ENCODE data around the gene AOAH.

AOAH gene

DNA sequence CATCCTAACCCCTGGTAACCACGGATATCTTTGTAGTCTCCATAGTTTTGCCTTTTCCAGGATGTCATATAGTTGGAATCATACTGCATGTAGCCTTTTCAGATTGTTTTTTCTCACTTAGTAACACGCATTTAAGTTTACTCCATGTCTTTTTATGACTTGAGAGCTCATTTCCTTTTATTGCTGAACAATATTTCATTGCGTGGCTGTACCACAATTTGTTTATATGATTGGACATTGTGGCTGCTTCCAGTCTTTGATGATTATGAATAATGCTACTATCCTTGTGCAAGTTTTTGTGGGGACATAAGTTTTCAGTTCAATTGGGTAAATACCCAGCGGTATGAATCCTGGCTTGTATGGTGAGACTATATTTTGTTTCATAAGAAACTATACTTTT is 60.8 kb downstream of the AOAH start:
- H3F3A ChIP-seq (ENCODE audit: insufficient read depth, low read length) = no peaks in the 10 kb centered on the region
- DNase-seq = no peak
- no peaks in the 10 kb centered on the region for H3K27me3 ChIP-seq (replicated peaks; ENCODE audit: insufficient read depth, low read length)
- H3K79me2 ChIP-seq (ENCODE audit: low read length) = no peaks in the 10 kb centered on the region
- no peak overlapping the region for H3K4me2 ChIP-seq (ENCODE audit: low read depth, low read length)
- TF ChIP-seq CTCF (IDR thresholded peaks at IDR 0.05; ENCODE audit: low read length) = no peak
- no peak for TF ChIP-seq EZH2 (optimal IDR thresholded peaks at IDR 0.05; ENCODE audit: low read depth, low read length)
- TF ChIP-seq EZH2phosphoT487 (IDR thresholded peaks at IDR 0.05; ENCODE audit: low read length) = no peak
- H3K9me2 ChIP-seq (replicated peaks; ENCODE audit: insufficient read depth, low read length) = no peaks in the 10 kb centered on the region
- H3K4me1 ChIP-seq (ENCODE audit: low read length) = no peaks in the 10 kb centered on the region
- no peak overlapping the region for H2AFZ ChIP-seq (ENCODE audit: low read length)
- H3K36me3 ChIP-seq (replicated peaks; ENCODE audit: insufficient read depth, low read length) = no peaks in the 10 kb centered on the region
- H4K20me1 ChIP-seq (ENCODE audit: insufficient read depth, low read length) = no peaks in the 10 kb centered on the region
- no peak overlapping the region for H3K9ac ChIP-seq (ENCODE audit: low read length)
- no peak overlapping the region for H3K27ac ChIP-seq (ENCODE audit: low read length)
- H3K4me3 ChIP-seq (ENCODE audit: low read length) = no peak overlapping the region
- H3K9me3 ChIP-seq (replicated peaks; ENCODE audit: insufficient read depth, low read length) = no peaks in the 10 kb centered on the region

GRCh38 chr7:36661135-36661840 is 63.0 kb downstream of the AOAH start:
- H3K27ac ChIP-seq (ENCODE audit: low read length) = no peak overlapping the region

GRCh38 chr7:36659638-36660341 is 64.5 kb downstream of the AOAH start:
- Histone ChIP-seq H3K4me1 (ENCODE audit: low read length) (no peaks in the 10 kb centered on the region), H3K79me2 (ENCODE audit: low read length) (no peaks in the 10 kb centered on the region), H3K36me3 (replicated peaks; ENCODE audit: insufficient read depth, low read length) (no peaks in the 10 kb centered on the region), H3K9me3 (replicated peaks; ENCODE audit: insufficient read depth, low read length) (no peaks in the 10 kb centered on the region), H2AFZ (ENCODE audit: low read length) (no peak overlapping the region), H3K4me3 (ENCODE audit: low read length) (no peak overlapping the region), H3K27ac (ENCODE audit: low read length) (no peak overlapping the region), H3F3A (ENCODE audit: insufficient read depth, low read length) (no peaks in the 10 kb centered on the region), H3K9ac (ENCODE audit: low read length) (no peak overlapping the region), H3K4me2 (ENCODE audit: low read depth, low read length) (no peak overlapping the region), H3K9me2 (replicated peaks; ENCODE audit: insufficient read depth, low read length) (no peaks in the 10 kb centered on the region), H3K27me3 (replicated peaks; ENCODE audit: insufficient read depth, low read length) (no peaks in the 10 kb centered on the region), H4K20me1 (ENCODE audit: insufficient read depth, low read length) (no peaks in the 10 kb centered on the region)
- no peak for DNase-seq
- TF ChIP-seq EZH2 (optimal IDR thresholded peaks at IDR 0.05; ENCODE audit: low read depth, low read length) = no peak
- no peak for TF ChIP-seq EZH2phosphoT487 (IDR thresholded peaks at IDR 0.05; ENCODE audit: low read length)
- TF ChIP-seq CTCF (IDR thresholded peaks at IDR 0.05; ENCODE audit: low read length) = no peak

More at GRCh38 chr7:36661135-36661840, 63.0 kb downstream of the AOAH start:
- no peak for TF ChIP-seq EZH2phosphoT487 (IDR thresholded peaks at IDR 0.05; ENCODE audit: low read length)
- no peak for TF ChIP-seq CTCF (IDR thresholded peaks at IDR 0.05; ENCODE audit: low read length)
- no peak for TF ChIP-seq EZH2 (optimal IDR thresholded peaks at IDR 0.05; ENCODE audit: low read depth, low read length)
- H2AFZ ChIP-seq (ENCODE audit: low read length) = no peak overlapping the region
- H3K4me1 ChIP-seq (ENCODE audit: low read length) = no peaks in the 10 kb centered on the region
- H3K36me3 ChIP-seq (replicated peaks; ENCODE audit: insufficient read depth, low read length) = no peaks in the 10 kb centered on the region
- no peak overlapping the region for H3K4me3 ChIP-seq (ENCODE audit: low read length)
- no peaks in the 10 kb centered on the region for H3K27me3 ChIP-seq (replicated peaks; ENCODE audit: insufficient read depth, low read length)
- no peak overlapping the region for H3K4me2 ChIP-seq (ENCODE audit: low read depth, low read length)
- no peaks in the 10 kb centered on the region for H3K9me3 ChIP-seq (replicated peaks; ENCODE audit: insufficient read depth, low read length)
- no peak for DNase-seq
- H3K9me2 ChIP-seq (replicated peaks; ENCODE audit: insufficient read depth, low read length) = no peaks in the 10 kb centered on the region
- no peaks in the 10 kb centered on the region for H3F3A ChIP-seq (ENCODE audit: insufficient read depth, low read length)
- no peaks in the 10 kb centered on the region for H3K79me2 ChIP-seq (ENCODE audit: low read length)
- H3K9ac ChIP-seq (ENCODE audit: low read length) = no peak overlapping the region
- no peaks in the 10 kb centered on the region for H4K20me1 ChIP-seq (ENCODE audit: insufficient read depth, low read length)
